Activated T-cell treated with anti-CD3 and anti-CD28 coated beads, Interleukin-2, amount 50 U/mL, for 72 hours (primary cell): ENCODE results near the gene NAT16. TPM values are rescaled to one million over a fixed set of nuclear protein-coding genes. Genes with fewer than 3 reads are reported as not detected.
A peak's percentile ranks its signal among the peaks of the same experiment; 100 is the strongest.

Experiments
- ATAC-seq, 2 donors: fragments of 150-1000 bp; cut with Tn5 transposase; replicated peaks in 1 of 2; 2 replicates each; pipeline ENCODE4 v1.10.0; 2021; ENCODE audit warnings: moderate library complexity in 2 of 2, mild to moderate bottlenecking in 1 of 2
- DNase-seq, 2 donors: peaks; one replicate each; pipeline ENCODE4 v3.0.0; 2021 to 2022; ENCODE audit warnings: mixed read lengths in 1 of 2
- H3K27ac Mint-ChIP-seq: one replicate; pipeline ENCODE4 v1.8.0; 2022; ENCODE audit warnings: mild to moderate bottlenecking, moderate library complexity, mixed read lengths
- H3K27me3 Mint-ChIP-seq: one replicate; pipeline ENCODE4 v1.8.0; 2022; ENCODE audit warnings: low read depth, mixed read lengths
- H3K36me3 Mint-ChIP-seq, 2 donors: one replicate each; pipeline ENCODE4 v1.8.0; 2022; ENCODE audit warnings: mixed read lengths in 2 of 2, mild to moderate bottlenecking in 1 of 2; ENCODE audit not compliant: insufficient read depth in 2 of 2
- H3K4me1 Mint-ChIP-seq: one replicate; pipeline ENCODE4 v1.8.0; 2022; ENCODE audit warnings: low read depth, mixed read lengths
- H3K4me3 Mint-ChIP-seq, 2 donors: one replicate each; pipeline ENCODE4 v1.8.0; 2022; ENCODE audit warnings: mild to moderate bottlenecking in 2 of 2, mixed read lengths in 2 of 2, moderate library complexity in 2 of 2
- H3K9me3 Mint-ChIP-seq, 2 donors: one replicate each; pipeline ENCODE4 v1.8.0; 2022; ENCODE audit warnings: mixed read lengths in 2 of 2
- total RNA-seq, 2 donors: library from RNA; stranded (reverse); gene quantifications; one replicate each; pipeline ENCODE4 v1.2.3, GENCODE V29; 2022

The NAT16 gene
- total RNA-seq, 2 donors from 2014 or later = not detected

- Mint-ChIP-seq H3K36me3 (peaks cover 2% of the 10 kb centered on the region in 2 donors), H3K27ac (no peak overlapping the region), H3K4me3 (peak overlapping the region; percentile 85 to 99), H3K4me1 (peaks cover 75% of the 10 kb centered on the region), H3K9me3 (no peaks in the 10 kb centered on the region), H3K27me3 (peaks cover 73% of the 10 kb centered on the region)
- ATAC-seq (peak; percentile 1 to 2), DNase-seq (no peak)
These were observed 14.0 kb downstream of the NAT16 start for GRCh38 chr7:101165958-101166647.

- peaks cover 2% of the 10 kb centered on the region in 2 donors for H3K36me3 Mint-ChIP-seq
- peaks cover 65% of the 10 kb centered on the region for H3K27me3 Mint-ChIP-seq
- peaks cover 67% of the 10 kb centered on the region for H3K4me1 Mint-ChIP-seq
- ATAC-seq (peak; percentile 86 to 88), DNase-seq (peak; percentile 95 to 96)
- H3K4me3 Mint-ChIP-seq = peak within 1 kb of the TSS; percentile 85 to 99
- no peaks in the 10 kb centered on the region for H3K9me3 Mint-ChIP-seq
- H3K27ac Mint-ChIP-seq = no peak within 1 kb of the TSS
These were observed 14.8 kb downstream of the NAT16 start, which contains the start of gene VGF for GRCh38 chr7:101165075-101165957. Gene VGF (minus strand): TSS chr7:101165569. CDS start chr7:101164843, 726 bp downstream.

- peaks cover 54% of the 10 kb centered on the region for H3K27me3 Mint-ChIP-seq
- peak overlapping the region; percentile 85 to 99 for H3K4me3 Mint-ChIP-seq
- no peak for DNase-seq
These were observed 15.8 kb downstream of the NAT16 start for GRCh38 chr7:101164071-101164840.

GRCh38 chr7:101163279-101164070, 16.6 kb downstream of the NAT16 start:
- Mint-ChIP-seq H3K4me3 (peak overlapping the region; percentile 76 to 99), H3K27ac (peak overlapping the region; percentile 48), H3K36me3 (peaks cover 2% of the 10 kb centered on the region in 2 donors), H3K27me3 (peaks cover 47% of the 10 kb centered on the region), H3K9me3 (no peaks in the 10 kb centered on the region), H3K4me1 (peaks cover 49% of the 10 kb centered on the region)
- ATAC-seq = no peak
- no peak for DNase-seq

More at GRCh38 chr7:101164071-101164840, 15.8 kb downstream of the NAT16 start:
- no peak for ATAC-seq
- H3K27ac Mint-ChIP-seq = no peak overlapping the region
- peaks cover 2% of the 10 kb centered on the region in 2 donors for H3K36me3 Mint-ChIP-seq
- H3K4me1 Mint-ChIP-seq = peaks cover 57% of the 10 kb centered on the region
- no peaks in the 10 kb centered on the region for H3K9me3 Mint-ChIP-seq

GRCh38 chr7:101162551-101163278, 17.4 kb downstream of the NAT16 start:
- peak overlapping the region; percentile 78 to 87 for H3K4me3 Mint-ChIP-seq
- peaks cover 2% of the 10 kb centered on the region in 2 donors for H3K36me3 Mint-ChIP-seq
- ATAC-seq (no peak), DNase-seq (no peak)
- H3K27ac Mint-ChIP-seq = peak overlapping the region; percentile 73
- H3K4me1 Mint-ChIP-seq = peaks cover 46% of the 10 kb centered on the region
- H3K9me3 Mint-ChIP-seq = no peaks in the 10 kb centered on the region
- H3K27me3 Mint-ChIP-seq = peaks cover 39% of the 10 kb centered on the region

- Mint-ChIP-seq H3K27ac (peak overlapping the region; percentile 73), H3K36me3 (peaks cover 2% of the 10 kb centered on the region in 2 donors), H3K9me3 (no peaks in the 10 kb centered on the region), H3K4me3 (peak overlapping the region; percentile 78 to 87), H3K4me1 (peaks cover 37% of the 10 kb centered on the region), H3K27me3 (peaks cover 31% of the 10 kb centered on the region)
- no peak for ATAC-seq
- DNase-seq = no peak
These were observed 18.2 kb downstream of the NAT16 start for GRCh38 chr7:101161692-101162471.

- H3K36me3 Mint-ChIP-seq = peaks cover 2% of the 10 kb centered on the region in 2 donors
- H3K4me3 Mint-ChIP-seq = no peak overlapping the region
- H3K4me1 Mint-ChIP-seq = peaks cover 28% of the 10 kb centered on the region
- no peaks in the 10 kb centered on the region for H3K9me3 Mint-ChIP-seq
- H3K27me3 Mint-ChIP-seq = peaks cover 21% of the 10 kb centered on the region
- H3K27ac Mint-ChIP-seq = no peak overlapping the region
- DNase-seq (no peak), ATAC-seq (no peak)
These were observed 19.2 kb downstream of the NAT16 start for GRCh38 chr7:101160910-101161309.

GRCh38 chr7:101159696-101160674, 20.1 kb downstream of the NAT16 start:
- DNase-seq (no peak), ATAC-seq (no peak)
- Mint-ChIP-seq H3K27ac (no peak overlapping the region), H3K27me3 (peaks cover 12% of the 10 kb centered on the region), H3K36me3 (no peaks in the 10 kb centered on the region), H3K4me1 (peaks cover 27% of the 10 kb centered on the region), H3K4me3 (no peak overlapping the region), H3K9me3 (no peaks in the 10 kb centered on the region)

- ATAC-seq (no peak), DNase-seq (no peak)
- Mint-ChIP-seq H3K27ac (no peak overlapping the region), H3K36me3 (no peaks in the 10 kb centered on the region), H3K9me3 (no peaks in the 10 kb centered on the region), H3K4me1 (peaks cover 19% of the 10 kb centered on the region), H3K4me3 (no peak overlapping the region), H3K27me3 (no peaks in the 10 kb centered on the region)
These were observed 23.1 kb downstream of the NAT16 start for GRCh38 chr7:101156866-101157589.

GRCh38 chr7:101156277-101156676, 23.8 kb downstream of the NAT16 start:
- Mint-ChIP-seq H3K9me3 (no peaks in the 10 kb centered on the region), H3K4me3 (no peak overlapping the region), H3K27ac (no peak overlapping the region), H3K36me3 (no peaks in the 10 kb centered on the region), H3K4me1 (peaks cover 19% of the 10 kb centered on the region), H3K27me3 (no peaks in the 10 kb centered on the region)
- ATAC-seq (no peak), DNase-seq (no peak)
